AG20443 (cell line): ENCODE data around the gene KDELR1.
A peak's percentile ranks its signal among the peaks of the same experiment; 100 is the strongest.
"Not testable (repeated sequence)": the region's sequence is repeated elsewhere in the genome, so short reads cannot be mapped to it uniquely, and the experiment has no call there.

Experiments
- DNase-seq: peaks from one replicate; pipeline ENCODE4 v3.0.0; 2012; ENCODE audit warnings: low spot score, mixed read lengths

The KDELR1 gene

GRCh38 chr19:48397263-48398101 is 6.1 kb upstream of the KDELR1 start:
- DNase-seq, result no peak

DNA sequence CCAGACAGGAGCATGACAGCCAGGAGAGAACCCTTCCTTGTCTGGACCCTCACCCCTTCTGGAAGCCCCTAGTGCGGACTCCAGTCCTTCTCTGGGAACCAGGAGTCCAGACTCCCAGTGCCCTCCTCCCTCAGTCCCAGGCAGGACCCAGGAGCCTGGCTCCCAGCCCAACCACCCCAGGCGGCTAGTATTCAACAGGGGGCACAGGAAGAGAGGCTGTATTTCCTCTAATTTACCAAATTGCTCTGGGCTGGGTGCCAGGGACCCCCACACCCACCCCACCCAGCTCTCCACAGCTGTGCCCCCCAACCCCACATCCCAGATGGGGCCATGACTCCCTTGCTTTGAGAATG is 5.4 kb upstream of the KDELR1 start:
- DNase-seq, result no peak

GRCh38 chr19:48396016-48396823 is 4.9 kb upstream of the KDELR1 start:
- no peak for DNase-seq

GRCh38 chr19:48395499-48395898 is 4.1 kb upstream of the KDELR1 start:
- DNase-seq, result no peak

GRCh38 chr19:48395170-48395455 is 3.8 kb upstream of the KDELR1 start:
- DNase-seq, result no peak

DNA sequence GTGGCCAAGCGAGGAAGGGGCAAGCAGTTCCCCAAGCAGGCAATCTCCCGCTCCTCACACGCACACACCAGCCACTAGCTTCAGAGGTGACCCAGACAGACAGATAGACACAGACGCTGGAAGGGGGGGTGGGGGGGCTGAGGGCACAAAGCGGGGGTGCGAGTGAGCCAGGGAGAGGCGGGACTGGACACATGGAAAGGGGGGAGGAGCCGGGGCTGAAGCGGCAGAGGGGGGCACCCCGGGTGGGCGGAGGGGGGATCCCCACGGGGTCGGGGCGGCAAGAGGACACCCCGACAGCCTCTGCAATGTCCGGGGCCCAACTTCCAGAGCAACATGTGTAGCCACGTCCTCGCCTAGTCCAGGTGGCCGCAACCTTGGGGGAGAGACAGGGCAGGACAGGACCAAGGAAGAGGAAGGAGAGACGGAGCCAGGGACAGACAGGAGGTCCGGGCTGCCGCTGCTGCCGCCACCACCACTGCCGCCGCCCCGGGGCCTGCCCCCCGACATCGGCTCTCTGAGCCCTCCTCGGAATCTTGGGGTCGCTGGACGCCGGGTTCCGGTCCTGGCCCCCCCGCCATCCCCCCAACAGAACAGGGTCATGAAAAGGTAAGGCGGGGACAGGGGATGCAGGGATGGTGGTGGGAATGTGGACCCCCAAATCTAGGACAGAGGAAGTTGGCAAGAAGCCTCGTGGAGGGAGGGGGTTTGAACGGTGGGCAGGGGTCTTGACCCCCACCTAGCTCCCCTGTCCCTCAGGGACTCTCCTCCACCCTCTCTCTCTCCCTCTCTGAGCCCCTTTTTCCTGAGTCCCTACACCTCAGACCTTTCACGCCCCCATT is 3.2 kb upstream of the KDELR1 start:
- no peak for DNase-seq

GRCh38 chr19:48393559-48394330 is 2.4 kb upstream of the KDELR1 start, which contains the start of gene GRIN2D:
Gene GRIN2D (plus strand): TSS chr19:48393668. CDS start chr19:48398393, 4,725 bp downstream.
- no peak for DNase-seq

GRCh38 chr19:48392860-48393558 is 1.7 kb upstream of the KDELR1 start:
- no peak for DNase-seq

DNA sequence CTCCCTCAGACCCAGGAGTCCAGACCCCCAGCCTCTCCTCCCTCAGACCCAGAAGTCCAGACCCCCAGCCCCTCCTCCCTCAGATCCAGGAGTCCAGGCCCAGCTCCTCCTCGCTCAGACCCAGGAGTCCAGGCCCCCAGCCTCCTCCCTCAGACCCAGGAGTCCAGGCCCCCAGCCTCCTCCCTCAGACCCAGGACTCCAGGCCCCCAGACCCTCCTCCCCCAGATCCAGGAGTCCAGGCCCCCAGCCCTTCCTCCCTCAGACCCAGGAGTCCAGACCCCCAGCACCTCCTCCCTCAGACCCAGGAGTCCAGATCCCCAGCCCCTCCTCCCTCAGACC is 624 bp upstream of the KDELR1 start:
- DNase-seq, result not testable (repeated sequence)

DNA sequence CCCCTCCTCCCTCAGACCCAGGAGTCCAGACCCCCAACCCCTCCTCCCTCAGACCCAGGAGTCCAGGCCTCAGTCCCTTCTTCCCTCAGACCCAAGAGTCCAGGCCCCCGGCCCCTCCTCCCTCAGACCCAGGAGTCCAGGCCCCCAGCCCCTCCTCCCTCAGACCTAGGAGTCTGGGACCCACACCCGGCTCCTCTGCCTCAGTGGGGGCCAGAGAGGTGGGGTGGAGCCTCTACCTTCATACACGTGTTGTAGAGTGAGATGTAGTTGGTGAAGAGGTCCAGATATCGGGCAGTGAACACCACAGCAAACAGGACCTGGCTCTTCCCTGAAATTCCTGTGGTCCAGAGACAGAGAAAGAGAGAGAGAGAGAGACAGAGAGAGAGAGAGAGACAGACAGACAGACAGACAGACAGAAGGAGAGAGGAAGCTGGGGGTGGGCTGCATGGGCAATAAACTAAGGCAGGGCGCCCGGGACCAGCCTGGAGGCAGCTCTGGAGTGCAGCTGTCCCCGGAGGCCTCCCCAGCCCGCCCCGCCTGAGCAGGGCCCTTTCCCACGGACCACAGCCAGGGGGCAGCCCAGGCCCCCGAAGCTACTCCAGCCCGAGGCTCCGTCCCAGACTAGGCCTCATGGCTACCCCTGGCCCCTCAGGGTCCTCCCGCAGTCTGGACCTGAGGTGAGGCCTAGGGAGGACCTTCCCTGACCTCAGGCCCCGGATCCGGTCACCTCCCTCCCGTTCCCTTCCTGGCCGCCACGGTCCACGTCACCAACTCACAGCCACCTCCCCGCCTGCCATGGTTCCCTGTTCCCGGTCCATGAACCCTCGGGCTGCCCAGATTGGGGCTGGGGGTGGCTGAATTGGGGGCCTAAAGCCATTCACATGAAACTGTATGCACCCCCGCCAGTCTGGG is 907 bp downstream of the KDELR1 start:
- peak; percentile 79 for DNase-seq

GRCh38 chr19:48386981-48387380 is 4.4 kb downstream of the KDELR1 start:
- no peak for DNase-seq

- DNase-seq, result no peak
Measured at GRCh38 chr19:48385461-48386087, 5.8 kb downstream of the KDELR1 start.

DNA sequence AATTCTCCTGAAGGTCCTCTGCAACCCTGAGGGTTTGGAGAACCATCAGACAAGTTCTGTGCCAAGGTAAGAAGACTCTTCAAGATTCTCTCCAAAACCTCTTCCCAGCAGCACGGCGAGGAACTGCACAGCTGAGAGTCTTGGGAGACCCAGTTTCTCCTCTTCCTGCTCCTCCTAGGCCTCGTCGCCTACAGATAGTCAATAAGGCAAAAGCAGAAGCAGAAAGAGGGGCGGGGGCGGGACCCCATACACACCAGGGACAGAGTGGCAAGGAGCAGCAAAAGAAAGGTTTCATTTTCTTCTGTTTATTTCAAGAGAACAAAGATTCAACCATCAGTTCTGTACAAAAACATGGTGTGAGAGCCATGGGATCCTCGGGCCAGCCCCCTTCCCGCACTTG is 9.1 kb downstream of the KDELR1 start:
- no peak for DNase-seq

DNA sequence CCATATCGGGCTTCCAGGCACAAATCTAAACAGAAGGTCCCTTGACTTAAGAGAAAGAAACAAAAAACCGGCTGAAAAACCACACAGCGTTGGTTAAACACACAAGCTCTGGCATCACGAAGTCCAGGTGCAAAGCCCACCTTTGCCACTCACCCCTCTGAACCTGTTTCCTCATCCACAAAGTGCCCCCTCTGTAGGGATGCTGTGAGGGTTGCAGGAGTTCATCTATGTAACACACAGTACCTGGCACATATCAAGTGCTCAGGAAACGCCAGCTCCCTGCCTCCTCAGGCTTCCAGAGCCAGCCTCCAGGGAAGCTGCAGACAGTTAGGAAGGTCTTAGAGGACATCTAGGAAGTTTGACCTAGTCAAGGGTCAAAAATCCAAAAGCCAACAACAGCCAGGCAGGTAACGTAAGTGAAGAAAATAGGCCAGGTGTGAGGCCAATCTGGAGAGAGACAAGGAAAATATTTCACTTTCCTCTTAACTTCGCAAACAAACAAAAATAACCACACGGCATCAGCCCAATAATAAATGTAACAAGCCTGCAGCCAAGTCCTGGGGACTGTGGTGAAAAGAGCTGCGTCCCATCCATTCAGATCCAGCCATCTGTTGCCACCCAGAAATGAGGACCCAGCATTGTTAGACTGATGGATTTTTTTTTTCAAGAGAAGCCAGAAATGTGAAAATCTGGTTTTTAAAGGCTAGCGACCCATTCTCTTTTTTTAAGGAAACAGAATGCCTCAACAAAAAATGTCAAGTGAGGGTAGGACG is 10.0 kb downstream of the KDELR1 start:
- DNase-seq, result no peak

GRCh38 chr19:48379058-48379457 is 12.3 kb downstream of the KDELR1 start:
- no peak for DNase-seq

GRCh38 chr19:48378194-48378570 is 13.2 kb downstream of the KDELR1 start:
- DNase-seq, result no peak

DNA sequence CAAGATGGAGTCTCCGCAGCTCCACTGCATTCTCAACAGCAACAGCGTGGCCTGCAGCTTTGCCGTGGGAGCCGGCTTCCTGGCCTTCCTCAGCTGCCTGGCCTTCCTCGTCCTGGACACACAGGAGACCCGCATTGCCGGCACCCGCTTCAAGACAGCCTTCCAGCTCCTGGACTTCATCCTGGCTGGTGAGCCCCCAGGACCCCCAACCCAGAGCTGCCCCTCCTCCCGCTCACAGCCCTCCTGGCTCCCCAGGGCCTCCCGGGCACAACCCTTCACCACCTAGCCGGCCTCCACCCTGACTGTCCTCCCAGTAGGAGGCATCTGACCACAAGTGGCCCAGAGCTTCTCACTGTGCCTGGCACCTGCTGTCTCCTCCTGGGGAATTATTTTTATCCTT is 17.8 kb downstream of the KDELR1 start:
- no peak for DNase-seq

DNA sequence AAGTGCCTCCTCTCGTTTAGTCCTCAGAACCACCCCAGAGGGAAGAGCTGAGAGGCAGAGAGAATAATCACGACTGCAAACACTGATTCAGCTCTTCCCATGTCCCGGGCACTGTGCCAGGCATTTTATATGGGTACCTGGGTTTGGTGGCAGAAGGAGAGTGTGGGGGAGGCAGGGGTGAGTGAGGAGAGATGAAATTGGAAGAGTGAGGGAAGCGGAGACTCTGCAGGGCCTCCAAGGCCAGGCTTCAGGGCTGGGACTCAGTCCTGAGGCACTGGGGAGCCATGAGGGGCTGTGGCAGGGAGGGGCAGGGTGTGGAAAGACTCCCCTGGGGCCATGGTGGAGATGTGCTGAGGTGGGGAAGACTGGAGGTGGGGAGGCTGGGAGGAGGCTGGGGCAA is 18.4 kb downstream of the KDELR1 start:
- DNase-seq, result no peak

- DNase-seq, result not testable (repeated sequence)
Measured at GRCh38 chr19:48371771-48372170, 19.6 kb downstream of the KDELR1 start.
